GM18870 (cell line): Measurements from ENCODE around the gene TINAGL1.

Source experiments
- ATAC-seq: cut with Tn5 transposase; IDR thresholded peaks from one replicate; pipeline ENCODE4 v1.9.1; 2021; ENCODE audit warnings: moderate library complexity; ENCODE audit not compliant: unreplicated experiment

The TINAGL1 gene

GRCh38 chr1:31626223-31627207 is 50.2 kb downstream of the TINAGL1 start:
- no peak for ATAC-seq

- ATAC-seq = no peak
These were observed 51.1 kb downstream of the TINAGL1 start for GRCh38 chr1:31627301-31627929.

- no peak for ATAC-seq
These were observed 51.7 kb downstream of the TINAGL1 start for GRCh38 chr1:31627930-31628559.

- ATAC-seq = no peak
These were observed 52.7 kb downstream of the TINAGL1 start for GRCh38 chr1:31628931-31629556.

- ATAC-seq = no peak
These were observed 56.3 kb downstream of the TINAGL1 start for GRCh38 chr1:31632649-31633048.

- no peak for ATAC-seq
These were observed 56.8 kb downstream of the TINAGL1 start for GRCh38 chr1:31633117-31633516.
